HCT116 (cell line): ENCODE measurements around the gene ADCY10. TPM values are rescaled to one million over a fixed set of nuclear protein-coding genes. Genes with fewer than 3 reads are reported as not detected.

Experiments
- ATAC-seq: fragments of 200-7000 bp; cut with Tn5 transposase; 2 replicates; pipeline ENCODE4 v1.9.1; 2020; ENCODE audit warnings: mild to moderate bottlenecking, moderate library complexity
- BruUV-seq: library from RNA; stranded (reverse); fragments of 400-500 nt; replicated peaks from 2 replicates; lab custom pipeline; 2021; lab: Mats Ljungman, UMichigan
- CTCF ChIA-PET: fragments of 300-600 bp; sonication (Branson Sonifier 250); formaldehyde crosslinking; loops from one replicate; lab custom pipeline; 2021; ENCODE audit warnings: antibody characterized with exemption; lab: Charles Lee
- POLR2A ChIA-PET: fragments of 300-600, 350-600 bp; sonication (Branson Sonifier 250); formaldehyde crosslinking; loops from one replicate; lab custom pipeline; 2021; ENCODE audit warnings: antibody characterized with exemption; lab: Charles Lee
- RAD21 ChIA-PET, 2 experiments: fragments of 300-600 bp; sonication (Branson Sonifier 250); formaldehyde crosslinking; loops; one replicate each; lab custom pipeline; 2023; ENCODE audit warnings: low total read pairs in 2 of 2; ENCODE audit not compliant: uncharacterized antibody in 2 of 2, unreplicated experiment in 2 of 2, low non-redundant PET in 1 of 2; lab: Charles Lee
- DNase-seq: peaks from one replicate; pipeline ENCODE4 v3.0.0-alpha.2; 2010; ENCODE audit warnings: low read depth, low spot score
- H2AFZ ChIP-seq: fragments of 200-600 bp; shearing (Covaris generic), sonication (generic); 2 replicates; pipeline ENCODE4 v1.6.1; 2017; ENCODE audit warnings: low read depth, mixed run types, mixed read lengths, antibody characterized with exemption, low read length; ENCODE audit not compliant: poor library complexity, severe bottlenecking
- H3K27ac ChIP-seq: 2 replicates; pipeline ENCODE4 v1.5.1; 2012; ENCODE audit warnings: low read depth, low read length
- H3K27me3 ChIP-seq: fragments of 200-600 bp; sonication (generic); 2 replicates; pipeline ENCODE4 v1.6.1; 2016; ENCODE audit warnings: mixed run types, low read length, mixed read lengths; ENCODE audit not compliant: insufficient read depth
- H3K36me3 ChIP-seq, 2 experiments: fragments of 200-500 bp in 1 of 2; fragments of 200-600 bp in 1 of 2; sonication (Bioruptor generic) in 1 of 2; sonication (generic) in 1 of 2; 2 replicates each; pipeline versions ENCODE4 v1.5.1 to v1.6.1; 2014 to 2016; ENCODE audit warnings: low read length in 2 of 2, inconsistent platforms in 1 of 2, mixed read lengths in 1 of 2, mixed run types in 1 of 2; ENCODE audit not compliant: insufficient read depth in 2 of 2, control insufficient read depth in 1 of 2
- H3K4me1 ChIP-seq, 2 experiments: fragments of 200-600 bp in 1 of 2; sonication (generic) in 1 of 2; 2 replicates each; pipeline versions ENCODE4 v1.5.1 to v1.6.1; 2012 to 2017; ENCODE audit warnings: low read length in 2 of 2, inconsistent platforms in 1 of 2, mild to moderate bottlenecking in 1 of 2, mixed read lengths in 1 of 2, mixed run types in 1 of 2, moderate library complexity in 1 of 2; ENCODE audit not compliant: insufficient read depth in 2 of 2, control insufficient read depth in 1 of 2
- H3K4me2 ChIP-seq: fragments of 200-600 bp; sonication (generic); 2 replicates; pipeline ENCODE4 v1.6.1; 2017; ENCODE audit warnings: mixed run types, low read length, mixed read lengths
- H3K4me3 ChIP-seq, 2 experiments: fragments of 200-600 bp in 1 of 2; sonication (generic) in 1 of 2; replicated peaks in 1 of 2; 2 replicates each; pipeline ENCODE4 v1.5.1; 2011 to 2016; ENCODE audit warnings: low read length in 2 of 2, control low read depth in 1 of 2, low read depth in 1 of 2, mild to moderate bottlenecking in 1 of 2, mixed read lengths in 1 of 2, mixed run types in 1 of 2
- H3K79me2 ChIP-seq: fragments of 200-600 bp; sonication (generic); 2 replicates; pipeline ENCODE4 v1.6.1; 2017; ENCODE audit warnings: mild to moderate bottlenecking, mixed run types, low read length, moderate library complexity, mixed read lengths; ENCODE audit not compliant: insufficient read depth
- H3K9ac ChIP-seq: fragments of 200-600 bp; sonication (generic); 2 replicates; pipeline ENCODE4 v1.6.1; 2016; ENCODE audit warnings: low read length, mixed read lengths
- H3K9me2 ChIP-seq: fragments of 200-600 bp; sonication (generic), shearing (Covaris generic); 2 replicates; pipeline ENCODE4 v1.6.1; 2017; ENCODE audit warnings: mixed run types, mild to moderate bottlenecking, moderate library complexity; ENCODE audit not compliant: insufficient read depth
- H3K9me3 ChIP-seq, 2 experiments: fragments of 200-500 bp in 1 of 2; fragments of 200-600 bp in 1 of 2; sonication (Bioruptor generic) in 1 of 2; sonication (generic) in 1 of 2; 2 replicates each; pipeline ENCODE4 v1.6.1; 2014 to 2017; ENCODE audit warnings: low read length in 2 of 2, mixed read lengths in 2 of 2, inconsistent platforms in 1 of 2, low read depth in 1 of 2, mild to moderate bottlenecking in 1 of 2, mixed run types in 1 of 2, moderate library complexity in 1 of 2; ENCODE audit not compliant: control insufficient read depth in 1 of 2, insufficient read depth in 1 of 2
- H4K20me1 ChIP-seq: fragments of 200-600 bp; sonication (generic), shearing (Covaris generic); 2 replicates; pipeline ENCODE4 v1.6.1; 2017; ENCODE audit warnings: mixed run types, mild to moderate bottlenecking, moderate library complexity; ENCODE audit not compliant: insufficient read depth
- CEBPB ChIP-seq: IDR thresholded peaks from 2 replicates; pipeline ENCODE4 v1.6.1; 2012; ENCODE audit warnings: low read depth
- ELF1 ChIP-seq: IDR thresholded peaks from 2 replicates; pipeline ENCODE4 v1.6.1; 2012; ENCODE audit warnings: low read depth, borderline replicate concordance
- EZH2 ChIP-seq: fragments of 200-600 bp; sonication (generic); IDR thresholded peaks from 2 replicates; pipeline ENCODE4 v1.6.1; 2017; ENCODE audit warnings: antibody characterized with exemption, mixed run types
- EZH2phosphoT487 ChIP-seq: fragments of 200-600 bp; IDR thresholded peaks from 2 replicates; pipeline ENCODE4 v1.6.1; 2018; ENCODE audit warnings: antibody characterized with exemption, borderline replicate concordance
- FOSL1 ChIP-seq: IDR thresholded peaks from 2 replicates; pipeline ENCODE4 v1.6.1; 2012; ENCODE audit warnings: low read depth
- SIN3A ChIP-seq: IDR thresholded peaks from 2 replicates; pipeline ENCODE4 v1.6.1; 2012; ENCODE audit warnings: low read depth
- SP1 ChIP-seq: IDR thresholded peaks from 2 replicates; pipeline ENCODE4 v1.6.1; 2012; ENCODE audit warnings: low read depth
- TCF7L2 ChIP-seq: IDR thresholded peaks from 2 replicates; pipeline ENCODE4 v1.7.0; 2011; ENCODE audit warnings: borderline replicate concordance, inconsistent platforms; ENCODE audit not compliant: insufficient read depth, insufficient read length; ENCODE audit errors: extremely low read depth
- intact Hi-C: fragments of 100-400 bp; cut with micrococcal nuclease; formaldehyde crosslinking; loops from 2 replicates; pipeline ENCODE4 v1.10.0; 2022
- total RNA-seq: library from RNA; stranded (reverse); gene quantifications from one replicate; pipeline ENCODE4 v1.2.1, GENCODE V29; 2021; ENCODE audit not compliant: unreplicated experiment
- TF ChIP-seq, protein P1 (sequence below): IDR thresholded peaks from 2 replicates; pipeline ENCODE4 v1.6.1; 2011; ENCODE audit warnings: mild to moderate bottlenecking, low read length, moderate library complexity; ENCODE audit not compliant: insufficient replicate concordance; ENCODE audit errors: extremely low read depth
- TF ChIP-seq, protein P2 (sequence below): IDR thresholded peaks from 2 replicates; pipeline ENCODE4 v1.6.1; 2012; ENCODE audit warnings: low read depth
- TF ChIP-seq, protein P3 (sequence below): IDR thresholded peaks from 2 replicates; pipeline ENCODE4 v1.6.1; 2012
- TF ChIP-seq, protein P4 (sequence below): IDR thresholded peaks from 2 replicates; pipeline ENCODE4 v1.6.1; 2012

The ADCY10 gene
- total RNA-seq, 1 experiment from 2014 or later, result 0.30 TPM

DNA sequence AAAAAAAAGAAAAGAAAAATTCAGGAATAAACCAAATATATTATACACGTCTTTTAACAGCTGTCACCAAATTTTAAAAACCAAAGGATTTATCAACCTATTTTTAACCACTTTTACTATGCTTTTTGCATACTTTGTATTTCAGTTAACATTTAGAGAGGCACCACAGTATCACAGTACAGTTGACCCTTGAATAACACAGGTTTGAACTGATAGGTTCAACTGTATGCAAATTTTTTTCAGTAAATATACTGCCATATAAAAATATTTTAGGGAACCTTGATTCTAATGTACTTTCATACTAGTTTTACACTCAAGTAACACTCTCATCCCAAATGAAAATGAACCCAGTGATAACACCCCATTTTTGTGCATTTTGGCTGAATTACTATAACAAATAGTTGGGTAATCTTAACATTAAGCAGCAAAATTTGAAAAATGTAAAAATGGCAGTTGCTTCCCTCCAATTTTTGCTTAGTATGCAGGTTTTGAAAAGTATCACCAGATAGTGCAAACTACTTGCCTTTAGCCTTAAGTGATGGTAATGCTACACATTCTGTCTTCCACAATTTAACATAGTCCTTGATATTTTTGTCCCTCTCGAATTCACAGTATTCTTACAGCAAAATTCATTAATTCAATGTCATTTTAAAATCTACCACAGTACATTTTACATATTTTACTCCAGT, 10.8 kb upstream of the ADCY10 start:
- intact Hi-C loops, result no loop called here
- Histone ChIP-seq H3K9ac (no peak overlapping the region), H3K9me3 (no peaks in the 10 kb centered on the region), H3K36me3 (no peaks in the 10 kb centered on the region), H3K79me2 (peaks cover 7% of the 10 kb centered on the region; the same call in 1 of the 2 replicates), H3K4me3 (no peak overlapping the region), H3K4me2 (no peak overlapping the region), H3K27ac (no peak overlapping the region), H3K9me2 (no peaks in the 10 kb centered on the region), H2AFZ (no peak overlapping the region), H4K20me1 (no peaks in the 10 kb centered on the region), H3K27me3 (no peaks in the 10 kb centered on the region), H3K4me1 (peaks cover 0 to 15% of the 10 kb centered on the region in 2 experiments; a peak in 2 of 4 replicates)
- ChIA-PET RAD21 (no interaction called here), CTCF (no interaction called here), POLR2A (interaction anchor here (1.8 kb wide), 1 partner anchor 12 kb away, joined by 6 read pairs; the partner anchor contains the start of genes DCAF6 and MPC2)
- BruUV-seq, result no TSS peak
- no peak for DNase-seq
- TF ChIP-seq SP1 (no peak), FOSL1 (no peak), TCF7L2 (no peak), SIN3A (no peak), EZH2 (no peak), EZH2phosphoT487 (no peak), CEBPB (no peak), ELF1 (no peak)
- TF ChIP-seq, protein P1, sequence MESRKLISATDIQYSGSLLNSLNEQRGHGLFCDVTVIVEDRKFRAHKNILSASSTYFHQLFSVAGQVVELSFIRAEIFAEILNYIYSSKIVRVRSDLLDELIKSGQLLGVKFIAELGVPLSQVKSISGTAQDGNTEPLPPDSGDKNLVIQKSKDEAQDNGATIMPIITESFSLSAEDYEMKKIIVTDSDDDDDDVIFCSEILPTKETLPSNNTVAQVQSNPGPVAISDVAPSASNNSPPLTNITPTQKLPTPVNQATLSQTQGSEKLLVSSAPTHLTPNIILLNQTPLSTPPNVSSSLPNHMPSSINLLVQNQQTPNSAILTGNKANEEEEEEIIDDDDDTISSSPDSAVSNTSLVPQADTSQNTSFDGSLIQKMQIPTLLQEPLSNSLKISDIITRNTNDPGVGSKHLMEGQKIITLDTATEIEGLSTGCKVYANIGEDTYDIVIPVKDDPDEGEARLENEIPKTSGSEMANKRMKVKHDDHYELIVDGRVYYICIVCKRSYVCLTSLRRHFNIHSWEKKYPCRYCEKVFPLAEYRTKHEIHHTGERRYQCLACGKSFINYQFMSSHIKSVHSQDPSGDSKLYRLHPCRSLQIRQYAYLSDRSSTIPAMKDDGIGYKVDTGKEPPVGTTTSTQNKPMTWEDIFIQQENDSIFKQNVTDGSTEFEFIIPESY, result no peak
- TF ChIP-seq, protein P2, sequence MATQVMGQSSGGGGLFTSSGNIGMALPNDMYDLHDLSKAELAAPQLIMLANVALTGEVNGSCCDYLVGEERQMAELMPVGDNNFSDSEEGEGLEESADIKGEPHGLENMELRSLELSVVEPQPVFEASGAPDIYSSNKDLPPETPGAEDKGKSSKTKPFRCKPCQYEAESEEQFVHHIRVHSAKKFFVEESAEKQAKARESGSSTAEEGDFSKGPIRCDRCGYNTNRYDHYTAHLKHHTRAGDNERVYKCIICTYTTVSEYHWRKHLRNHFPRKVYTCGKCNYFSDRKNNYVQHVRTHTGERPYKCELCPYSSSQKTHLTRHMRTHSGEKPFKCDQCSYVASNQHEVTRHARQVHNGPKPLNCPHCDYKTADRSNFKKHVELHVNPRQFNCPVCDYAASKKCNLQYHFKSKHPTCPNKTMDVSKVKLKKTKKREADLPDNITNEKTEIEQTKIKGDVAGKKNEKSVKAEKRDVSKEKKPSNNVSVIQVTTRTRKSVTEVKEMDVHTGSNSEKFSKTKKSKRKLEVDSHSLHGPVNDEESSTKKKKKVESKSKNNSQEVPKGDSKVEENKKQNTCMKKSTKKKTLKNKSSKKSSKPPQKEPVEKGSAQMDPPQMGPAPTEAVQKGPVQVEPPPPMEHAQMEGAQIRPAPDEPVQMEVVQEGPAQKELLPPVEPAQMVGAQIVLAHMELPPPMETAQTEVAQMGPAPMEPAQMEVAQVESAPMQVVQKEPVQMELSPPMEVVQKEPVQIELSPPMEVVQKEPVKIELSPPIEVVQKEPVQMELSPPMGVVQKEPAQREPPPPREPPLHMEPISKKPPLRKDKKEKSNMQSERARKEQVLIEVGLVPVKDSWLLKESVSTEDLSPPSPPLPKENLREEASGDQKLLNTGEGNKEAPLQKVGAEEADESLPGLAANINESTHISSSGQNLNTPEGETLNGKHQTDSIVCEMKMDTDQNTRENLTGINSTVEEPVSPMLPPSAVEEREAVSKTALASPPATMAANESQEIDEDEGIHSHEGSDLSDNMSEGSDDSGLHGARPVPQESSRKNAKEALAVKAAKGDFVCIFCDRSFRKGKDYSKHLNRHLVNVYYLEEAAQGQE, result no peak
- TF ChIP-seq, protein P3, sequence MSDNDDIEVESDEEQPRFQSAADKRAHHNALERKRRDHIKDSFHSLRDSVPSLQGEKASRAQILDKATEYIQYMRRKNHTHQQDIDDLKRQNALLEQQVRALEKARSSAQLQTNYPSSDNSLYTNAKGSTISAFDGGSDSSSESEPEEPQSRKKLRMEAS, result no peak
- TF ChIP-seq, protein P4, sequence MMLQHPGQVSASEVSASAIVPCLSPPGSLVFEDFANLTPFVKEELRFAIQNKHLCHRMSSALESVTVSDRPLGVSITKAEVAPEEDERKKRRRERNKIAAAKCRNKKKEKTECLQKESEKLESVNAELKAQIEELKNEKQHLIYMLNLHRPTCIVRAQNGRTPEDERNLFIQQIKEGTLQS, result no peak
- no peak for ATAC-seq
